Common myeloid progenitor, CD34-positive (primary cell): ENCODE measurements around the gene PLCD1.
"Not testable (repeated sequence)": the region's sequence is repeated elsewhere in the genome, so short reads cannot be mapped to it uniquely, and the experiment has no call there.

Experiments
- CTCF ChIA-PET: fragments of 350-600 bp; sonication (Branson Sonifier 250); formaldehyde crosslinking; loops from one replicate; lab custom pipeline; 2021; ENCODE audit warnings: antibody characterized with exemption; lab: Charles Lee
- POLR2A ChIA-PET: fragments of 350-600 bp; sonication (Branson Sonifier 250); formaldehyde crosslinking; loops from one replicate; lab custom pipeline; 2021; ENCODE audit warnings: antibody characterized with exemption; lab: Charles Lee
- DNase-seq, 3 donors: peaks; one replicate each; pipeline versions ENCODE4 v3.0.0 to v3.0.0-alpha.2; 2013
- H3K27ac ChIP-seq, 2 experiments: 1 replicate in 1 of 2; 2 replicates in 1 of 2; pipeline ENCODE4 v1.7.0; 2013; ENCODE audit warnings: inconsistent platforms in 2 of 2, low read length in 2 of 2, mild to moderate bottlenecking in 2 of 2, low read depth in 1 of 2, moderate library complexity in 1 of 2; ENCODE audit not compliant: severe bottlenecking in 2 of 2, insufficient read depth in 1 of 2, poor library complexity in 1 of 2
- H3K27me3 ChIP-seq, 5 experiments: replicated peaks in 2 of 5; 1 replicate in 3 of 5; 2 replicates in 2 of 5; pipeline versions ENCODE4 v1.6.1 to v1.7.0; 2013; ENCODE audit warnings: low read length in 4 of 5, mild to moderate bottlenecking in 2 of 5, moderate library complexity in 2 of 5, inconsistent platforms in 1 of 5; ENCODE audit not compliant: insufficient read depth in 5 of 5, control insufficient read depth in 4 of 5
- H3K36me3 ChIP-seq, 4 experiments: 1 replicate in 2 of 4; 2 replicates in 2 of 4; pipeline versions ENCODE4 v1.6.1 to v1.7.0; 2013; ENCODE audit warnings: low read length in 3 of 4, control low read depth in 1 of 4, mild to moderate bottlenecking in 1 of 4; ENCODE audit not compliant: control insufficient read depth in 4 of 4, insufficient read depth in 4 of 4
- H3K4me1 ChIP-seq, 4 experiments: 1 replicate in 3 of 4; 2 replicates in 1 of 4; pipeline versions ENCODE4 v1.6.1 to v1.7.1; 2013; ENCODE audit warnings: low read length in 3 of 4, mild to moderate bottlenecking in 3 of 4, control low read depth in 1 of 4, inconsistent platforms in 1 of 4, moderate library complexity in 1 of 4; ENCODE audit not compliant: control insufficient read depth in 4 of 4, insufficient read depth in 4 of 4; ENCODE audit errors: control extremely low read depth in 1 of 4
- H3K4me3 ChIP-seq, 7 experiments: 1 replicate in 4 of 7; 2 replicates in 3 of 7; pipeline versions ENCODE4 v1.5.1 to v1.7.0; 2013; ENCODE audit warnings: mild to moderate bottlenecking in 7 of 7, low read length in 6 of 7, moderate library complexity in 6 of 7, inconsistent platforms in 2 of 7, low read depth in 2 of 7, control low read depth in 1 of 7; ENCODE audit not compliant: insufficient read depth in 4 of 7, control insufficient read depth in 1 of 7; ENCODE audit errors: extremely low read depth in 1 of 7
- H3K9me3 ChIP-seq, 5 experiments: 1 replicate in 4 of 5; 2 replicates in 1 of 5; pipeline versions ENCODE4 v1.6.1 to v1.7.1; 2013; ENCODE audit warnings: low read length in 4 of 5, mild to moderate bottlenecking in 2 of 5, inconsistent platforms in 1 of 5, low read depth in 1 of 5, moderate library complexity in 1 of 5; ENCODE audit not compliant: control insufficient read depth in 4 of 5, insufficient read depth in 2 of 5; ENCODE audit errors: control extremely low read depth in 1 of 5
- WGBS: methylation state at CpG from one replicate; pipeline ENCODE4 v1.1.5; 2013; ENCODE audit not compliant: insufficient coverage; 5-methylcytosine and 5-hydroxymethylcytosine counted together

Gene PLCD1

DNA sequence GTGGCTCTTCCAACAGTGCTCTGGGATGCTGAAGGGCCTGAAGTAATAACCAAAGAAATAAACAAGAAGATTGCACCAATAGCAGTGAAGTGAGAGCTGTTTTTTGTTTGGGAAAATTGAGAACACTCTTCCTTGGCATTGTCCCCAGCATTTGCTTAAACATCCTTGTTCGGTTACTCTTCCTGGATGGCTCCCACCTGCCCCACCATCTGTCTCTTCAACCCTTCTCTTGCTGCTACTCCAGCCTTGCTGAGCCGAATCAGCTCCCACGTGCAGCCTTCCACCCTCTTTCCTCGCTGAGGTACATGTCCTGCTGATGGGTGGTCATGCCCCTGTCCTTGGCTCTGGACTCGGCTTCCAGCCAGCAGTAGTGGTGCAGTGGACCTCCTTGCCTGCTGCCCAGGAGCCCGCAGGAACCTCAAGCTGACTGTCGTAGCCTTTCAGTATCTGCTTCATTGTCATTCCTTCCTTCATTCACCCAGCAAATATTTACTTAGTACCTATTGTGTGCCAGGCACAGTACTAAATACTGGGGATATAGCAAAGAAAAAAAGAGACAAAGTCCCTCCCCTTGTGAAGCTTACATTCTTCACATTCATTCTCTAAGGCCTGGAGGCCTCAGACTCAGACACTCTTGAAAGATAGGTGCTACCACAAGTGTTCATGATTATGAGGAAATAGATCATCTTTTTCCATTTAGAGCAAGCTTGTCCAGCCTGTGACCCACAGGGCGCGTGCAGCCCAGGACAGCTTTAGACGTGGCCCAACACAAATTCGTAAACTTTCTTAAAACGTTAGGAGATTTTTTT lies 56.0 kb downstream of the PLCD1 start:
- H3K9me3 ChIP-seq: no peaks in the 10 kb centered on the region
- peaks cover 12 to 65% (median 24%) of the 10 kb centered on the region in 4 experiments for H3K36me3 ChIP-seq
- no peak overlapping the region for H3K4me3 ChIP-seq
- 100% methylated on average over 8 of the region's 12 CpGs for WGBS
- H3K4me1 ChIP-seq: peaks cover 0 to 3% (median 0%) of the 10 kb centered on the region in 4 experiments
- DNase-seq: no peak
- CTCF ChIA-PET: interaction anchor here (0.5 to 9.2 kb wide), 21 partner anchors 8 to 237 kb away, joined by 3 to 102 read pairs (median 5); no protein-coding TSS in a partner anchor
- no peak overlapping the region for H3K27ac ChIP-seq
- POLR2A ChIA-PET: no interaction called here
- H3K27me3 ChIP-seq: no peaks in the 10 kb centered on the region

DNA sequence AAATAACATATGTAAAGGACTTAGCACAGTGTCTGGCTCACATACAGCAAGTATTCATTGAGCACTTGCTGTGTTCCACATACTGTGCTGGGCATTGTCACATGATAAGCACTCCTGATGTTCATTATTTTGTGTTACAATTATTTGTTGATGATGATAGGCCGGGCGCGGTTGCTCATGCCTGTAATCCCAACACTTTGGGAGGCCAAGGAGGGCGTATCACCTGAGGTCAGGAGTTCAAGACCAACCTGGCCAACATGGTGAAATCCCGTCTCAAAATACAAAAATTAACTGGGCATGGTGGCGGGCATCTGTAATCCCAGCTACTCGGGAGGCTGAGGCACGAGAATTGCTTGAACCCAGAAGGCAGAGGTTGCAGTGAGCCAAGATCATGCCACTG lies 57.4 kb downstream of the PLCD1 start:
- WGBS: 97% methylated on average over 8 of the region's 8 CpGs
- H3K9me3 ChIP-seq, H3K4me3 ChIP-seq, DNase-seq, POLR2A ChIA-PET, H3K4me1 ChIP-seq, H3K27me3 ChIP-seq, H3K27ac ChIP-seq: not testable (repeated sequence)
- H3K36me3 ChIP-seq: peaks cover 14 to 64% (median 24%) of the 10 kb centered on the region in 4 experiments
- CTCF ChIA-PET: interaction anchor here (0.8 to 9.2 kb wide), 4 partner anchors 17 to 85 kb away, joined by 3 to 102 read pairs (median 4); no protein-coding TSS in a partner anchor

DNA sequence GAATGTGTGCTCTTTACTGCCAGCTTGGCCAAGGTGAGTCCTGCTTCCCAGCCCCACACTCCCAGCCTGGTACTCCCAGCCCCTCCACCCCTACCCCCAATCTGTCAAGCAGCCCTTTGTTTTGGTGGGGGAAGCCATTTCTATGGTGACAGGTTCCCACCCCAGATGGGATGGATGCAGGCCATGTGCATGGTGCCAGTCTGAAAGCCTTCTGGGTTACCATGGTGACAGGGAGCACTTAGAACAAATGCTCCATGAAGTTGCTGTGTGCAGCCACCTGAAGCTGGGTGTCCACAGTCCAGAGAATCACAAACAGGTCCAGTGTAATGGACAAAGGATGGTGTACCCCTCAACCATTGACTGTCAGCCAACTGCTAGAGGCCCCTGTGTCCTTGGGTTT lies 58.0 kb downstream of the PLCD1 start:
- peaks cover 0 to 8% (median 3%) of the 10 kb centered on the region in 4 experiments for H3K4me1 ChIP-seq
- ChIA-PET POLR2A (no interaction called here), CTCF (interaction anchor here (1.3 to 9.2 kb wide), 4 partner anchors 16 to 84 kb away, joined by 3 to 102 read pairs (median 4); no protein-coding TSS in a partner anchor)
- DNase-seq: no peak
- H3K27me3 ChIP-seq: no peaks in the 10 kb centered on the region
- peaks cover 10 to 58% (median 20%) of the 10 kb centered on the region in 4 experiments for H3K36me3 ChIP-seq
- H3K27ac ChIP-seq: no peak overlapping the region
- no peaks in the 10 kb centered on the region for H3K9me3 ChIP-seq
- H3K4me3 ChIP-seq: no peak overlapping the region

DNA sequence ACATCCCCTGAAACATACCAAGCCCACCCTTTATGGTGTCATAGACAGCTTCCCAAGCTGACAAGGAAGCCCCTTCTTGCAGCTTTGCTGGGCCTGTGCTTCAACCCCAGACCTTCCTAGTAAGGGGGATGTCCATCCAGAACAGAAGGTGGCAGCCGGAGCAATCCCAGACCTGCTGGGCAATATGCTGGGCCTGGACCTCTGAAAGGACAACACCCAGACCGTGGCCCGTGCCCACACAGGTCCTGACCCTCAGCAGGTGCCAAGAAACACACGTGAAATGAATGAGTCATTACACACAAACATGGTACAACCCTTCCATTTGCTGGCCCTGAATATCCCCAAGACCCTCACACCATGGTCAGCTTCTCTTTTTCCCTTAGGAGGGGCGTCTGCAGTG lies 58.6 kb downstream of the PLCD1 start:
- Histone ChIP-seq H3K4me1 (peaks cover 0 to 8% (median 3%) of the 10 kb centered on the region in 4 experiments), H3K27me3 (no peaks in the 10 kb centered on the region), H3K4me3 (no peak overlapping the region), H3K36me3 (peaks cover 7 to 51% (median 17%) of the 10 kb centered on the region in 4 experiments), H3K9me3 (no peaks in the 10 kb centered on the region), H3K27ac (no peak overlapping the region)
- 100% methylated on average over 3 of the region's 5 CpGs for WGBS
- no peak for DNase-seq
- CTCF ChIA-PET: interaction anchor here (1.0 to 9.2 kb wide), 7 partner anchors 9 to 63 kb away, joined by 3 to 102 read pairs (median 6); no protein-coding TSS in a partner anchor
- POLR2A ChIA-PET: no interaction called here

DNA sequence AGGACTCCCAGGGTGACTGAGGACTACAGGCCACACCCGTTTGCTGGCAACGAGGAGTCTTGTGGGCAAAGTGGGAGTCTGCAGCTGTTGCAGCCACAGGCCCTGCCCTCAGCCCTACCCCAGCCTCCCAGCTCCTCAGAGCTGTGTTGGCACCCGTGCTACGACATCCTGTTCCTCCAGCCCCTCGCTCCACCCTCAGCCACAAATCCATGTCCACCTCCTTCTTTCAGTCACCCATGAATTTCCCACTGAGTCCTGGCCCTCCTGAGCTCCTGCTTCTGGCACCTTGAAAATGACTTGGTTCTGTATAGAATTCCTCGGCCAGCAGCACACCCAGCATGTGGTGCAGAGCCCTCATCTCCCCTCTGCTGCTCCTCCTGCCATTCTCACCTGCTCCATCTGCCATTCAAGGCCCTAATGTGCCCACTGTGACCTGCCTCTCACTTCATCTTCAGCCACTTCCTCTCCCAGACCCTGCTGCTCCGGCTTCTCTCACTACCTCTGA lies 59.8 kb downstream of the PLCD1 start:
- DNase-seq: no peak
- Histone ChIP-seq H3K9me3 (no peaks in the 10 kb centered on the region), H3K27ac (no peak overlapping the region), H3K4me1 (peaks cover 0 to 6% (median 3%) of the 10 kb centered on the region in 4 experiments), H3K27me3 (no peaks in the 10 kb centered on the region), H3K4me3 (no peak overlapping the region), H3K36me3 (peaks cover 4 to 50% (median 11%) of the 10 kb centered on the region in 4 experiments)
- POLR2A ChIA-PET: interaction anchor here (1.5 kb wide), 1 partner anchor 118 kb away, joined by 3 read pairs; no protein-coding TSS in a partner anchor
- WGBS: 56% methylated on average over 7 of the region's 7 CpGs
- CTCF ChIA-PET: interaction anchor here (1.4 to 9.2 kb wide), 11 partner anchors 10 to 105 kb away, joined by 3 to 102 read pairs (median 8); no protein-coding TSS in a partner anchor

DNA sequence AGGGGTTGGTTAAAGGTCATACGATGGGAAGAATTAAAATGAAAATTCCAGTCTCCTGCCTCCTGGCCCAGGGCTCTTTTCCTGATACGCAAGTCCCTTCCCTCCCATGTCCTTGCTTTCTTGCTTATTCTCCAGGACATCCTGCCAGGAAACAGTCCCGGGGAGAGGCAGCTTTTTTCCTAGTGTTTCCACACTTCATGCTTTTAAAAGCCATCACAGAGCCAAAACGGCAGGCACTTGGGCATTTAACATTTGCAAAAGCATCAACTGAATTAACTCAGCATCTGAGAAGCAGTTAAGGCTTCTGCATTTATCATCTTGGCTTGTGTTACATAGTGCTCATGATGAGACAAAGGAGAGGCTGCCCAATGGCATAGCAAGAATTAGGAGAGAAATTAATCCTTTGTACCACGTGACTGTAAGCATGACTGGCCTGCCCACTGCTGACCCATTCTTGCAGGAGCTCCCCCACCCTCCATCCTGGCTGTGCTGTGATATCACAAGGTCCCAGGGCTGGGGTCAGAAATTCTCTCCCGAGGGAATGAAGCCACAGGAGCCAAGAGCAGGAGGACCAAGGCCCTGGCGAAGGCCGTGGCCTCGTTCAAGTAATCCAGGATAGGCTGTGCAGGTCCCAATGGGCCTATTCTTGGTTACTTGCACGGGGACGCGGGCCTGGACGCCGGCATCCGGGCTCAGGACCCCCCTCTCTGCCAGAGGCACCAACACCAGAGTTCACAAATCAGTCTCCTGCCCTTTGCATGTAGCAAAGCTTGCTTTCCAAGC lies 60.4 kb downstream of the PLCD1 start:
- WGBS: 98% methylated on average over 14 of the region's 15 CpGs
- CTCF ChIA-PET: interaction anchor here (0.6 to 9.2 kb wide), 18 partner anchors 11 to 104 kb away, joined by 3 to 102 read pairs (median 6); no protein-coding TSS in a partner anchor

More for the DNA sequence above, 60.4 kb downstream of the PLCD1 start:
- Histone ChIP-seq H3K4me1 (peaks cover 0 to 6% (median 3%) of the 10 kb centered on the region in 4 experiments), H3K9me3 (no peaks in the 10 kb centered on the region), H3K27ac (no peak overlapping the region), H3K4me3 (no peak overlapping the region), H3K27me3 (no peaks in the 10 kb centered on the region), H3K36me3 (peaks cover 4 to 49% (median 10%) of the 10 kb centered on the region in 4 experiments)
- POLR2A ChIA-PET: interaction anchor here (1.5 kb wide), 1 partner anchor 117 kb away, joined by 3 read pairs; no protein-coding TSS in a partner anchor
- DNase-seq: no peak
